ENCODE results near the gene THSD7A.

THSD7A gene

GRCh38 chr7:11810043-11810625 lies 21.9 kb downstream of the THSD7A start:
- TF ChIP-seq CTCF (conservative IDR thresholded peaks at IDR 0.05), result no peak
- H3K27ac ChIP-seq, result no peak overlapping the region

- no peak for TF ChIP-seq CTCF (conservative IDR thresholded peaks at IDR 0.05)
- H3K27ac ChIP-seq, result no peak overlapping the region
Observed at GRCh38 chr7:11807000-11807399, 25.0 kb downstream of the THSD7A start.

- no peak overlapping the region for H3K27ac ChIP-seq
- no peak for TF ChIP-seq CTCF (conservative IDR thresholded peaks at IDR 0.05)
Observed at GRCh38 chr7:11804621-11805020, 27.4 kb downstream of the THSD7A start.

GRCh38 chr7:11795231-11795630 lies 36.8 kb downstream of the THSD7A start:
- TF ChIP-seq CTCF (conservative IDR thresholded peaks at IDR 0.05), result no peak
- H3K27ac ChIP-seq, result no peak overlapping the region

- TF ChIP-seq CTCF (conservative IDR thresholded peaks at IDR 0.05), result no peak
- no peak overlapping the region for H3K27ac ChIP-seq
Observed at GRCh38 chr7:11792166-11792565, 39.8 kb downstream of the THSD7A start.

GRCh38 chr7:11788568-11788967 lies 43.4 kb downstream of the THSD7A start:
- no peak overlapping the region for H3K27ac ChIP-seq
- no peak for TF ChIP-seq CTCF (conservative IDR thresholded peaks at IDR 0.05)

GRCh38 chr7:11787534-11787933 lies 44.5 kb downstream of the THSD7A start:
- TF ChIP-seq CTCF (conservative IDR thresholded peaks at IDR 0.05), result no peak

More at GRCh38 chr7:11787534-11787933, 44.5 kb downstream of the THSD7A start:
- no peak overlapping the region for H3K27ac ChIP-seq

Data from VCaP (cell line).